Measurements from ENCODE around the gene ARPC3. TPM values are rescaled to one million over a fixed set of nuclear protein-coding genes. Genes with fewer than 3 reads are reported as not detected.
A peak's percentile ranks its signal among the peaks of the same experiment; 100 is the strongest.

The ARPC3 gene
- total and polyA plus RNA-seq, 2 of the 4 experiments (the other 2 are of a cell fraction), result 192 to 204 TPM

DNA sequence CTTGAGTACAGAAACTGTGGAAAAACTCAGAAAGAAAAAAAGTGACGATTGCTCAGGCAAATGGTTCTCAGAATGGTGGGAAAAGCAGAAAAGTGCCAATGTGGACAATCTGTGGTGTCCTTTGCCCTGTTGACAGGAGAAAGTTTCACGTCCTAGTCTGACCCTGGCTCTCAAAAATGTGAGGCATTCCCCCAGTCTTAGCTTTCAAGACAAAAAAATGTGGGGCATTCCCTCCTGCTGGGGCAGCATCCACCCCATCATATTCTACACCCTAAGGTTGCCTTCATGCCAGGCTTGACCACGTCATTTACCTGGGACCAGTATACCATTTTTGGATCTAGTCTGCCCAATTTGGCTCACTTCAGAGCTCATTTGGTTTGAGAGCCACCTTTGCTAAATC lies 25.9 kb downstream of the ARPC3 start:
- no peaks in the 10 kb centered on the region for H4K20me1 ChIP-seq (ENCODE audit: insufficient read depth, low read length)
- H3K27ac ChIP-seq (ENCODE audit: insufficient read depth, low read length), result no peak overlapping the region
- no peak overlapping the region for H3K4ac ChIP-seq (ENCODE audit: low read depth, low read length)
- DNase-seq, result no peak
- H3K4me3 ChIP-seq (ENCODE audit: insufficient read depth, low read depth, low read length), result no peak overlapping the region
- no peaks in the 10 kb centered on the region for H3K9me3 ChIP-seq (ENCODE audit: control insufficient read depth, insufficient read depth, low read length)
- TF ChIP-seq FOS (IDR thresholded peaks at IDR 0.05; ENCODE audit: low read depth, low read length), result no peak
- TF ChIP-seq CEBPB (IDR thresholded peaks at IDR 0.05; ENCODE audit: low read depth, low read length), result no peak
- TF ChIP-seq RFX5 (IDR thresholded peaks at IDR 0.05; ENCODE audit: low read depth, low read length), result no peak
- no peak for TF ChIP-seq CHD1 (IDR thresholded peaks at IDR 0.05; ENCODE audit: low read depth, low read length)
- TF ChIP-seq RAD21 (IDR thresholded peaks at IDR 0.05; ENCODE audit: low read length), result no peak
- TF ChIP-seq, protein P1, sequence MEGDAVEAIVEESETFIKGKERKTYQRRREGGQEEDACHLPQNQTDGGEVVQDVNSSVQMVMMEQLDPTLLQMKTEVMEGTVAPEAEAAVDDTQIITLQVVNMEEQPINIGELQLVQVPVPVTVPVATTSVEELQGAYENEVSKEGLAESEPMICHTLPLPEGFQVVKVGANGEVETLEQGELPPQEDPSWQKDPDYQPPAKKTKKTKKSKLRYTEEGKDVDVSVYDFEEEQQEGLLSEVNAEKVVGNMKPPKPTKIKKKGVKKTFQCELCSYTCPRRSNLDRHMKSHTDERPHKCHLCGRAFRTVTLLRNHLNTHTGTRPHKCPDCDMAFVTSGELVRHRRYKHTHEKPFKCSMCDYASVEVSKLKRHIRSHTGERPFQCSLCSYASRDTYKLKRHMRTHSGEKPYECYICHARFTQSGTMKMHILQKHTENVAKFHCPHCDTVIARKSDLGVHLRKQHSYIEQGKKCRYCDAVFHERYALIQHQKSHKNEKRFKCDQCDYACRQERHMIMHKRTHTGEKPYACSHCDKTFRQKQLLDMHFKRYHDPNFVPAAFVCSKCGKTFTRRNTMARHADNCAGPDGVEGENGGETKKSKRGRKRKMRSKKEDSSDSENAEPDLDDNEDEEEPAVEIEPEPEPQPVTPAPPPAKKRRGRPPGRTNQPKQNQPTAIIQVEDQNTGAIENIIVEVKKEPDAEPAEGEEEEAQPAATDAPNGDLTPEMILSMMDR (conservative IDR thresholded peaks at IDR 0.05; ENCODE audit: low read depth, low read length), result no peak
- no peak for TF ChIP-seq POLR2A (IDR thresholded peaks at IDR 0.05; ENCODE audit: low read depth, low read length)
- TF ChIP-seq, protein P2, sequence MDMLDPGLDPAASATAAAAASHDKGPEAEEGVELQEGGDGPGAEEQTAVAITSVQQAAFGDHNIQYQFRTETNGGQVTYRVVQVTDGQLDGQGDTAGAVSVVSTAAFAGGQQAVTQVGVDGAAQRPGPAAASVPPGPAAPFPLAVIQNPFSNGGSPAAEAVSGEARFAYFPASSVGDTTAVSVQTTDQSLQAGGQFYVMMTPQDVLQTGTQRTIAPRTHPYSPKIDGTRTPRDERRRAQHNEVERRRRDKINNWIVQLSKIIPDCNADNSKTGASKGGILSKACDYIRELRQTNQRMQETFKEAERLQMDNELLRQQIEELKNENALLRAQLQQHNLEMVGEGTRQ (IDR thresholded peaks at IDR 0.05; ENCODE audit: low read depth, low read length), result no peak
- TF ChIP-seq NFE2L2 (IDR thresholded peaks at IDR 0.05; ENCODE audit: low read depth, low read length), result no peak
- H3K23ac ChIP-seq (ENCODE audit: low read depth, low read length), result no peak overlapping the region
- H3K79me1 ChIP-seq (ENCODE audit: low read depth in 1 of 2, low read length in 2 of 2), result no peaks in the 10 kb centered on the region
- ChIA-PET POLR2A (ENCODE audit: unreplicated experiment) (no interaction called here), CTCF (interaction anchor here (0.5 to 0.6 kb wide), 2 partner anchors 325 to 406 kb away, joined by 3 read pairs; no protein-coding TSS in a partner anchor)
- no peak overlapping the region for H4K8ac ChIP-seq (ENCODE audit: low read depth in 2 of 2, low read length in 2 of 2)
- no peaks in the 10 kb centered on the region for H3K36me3 ChIP-seq (ENCODE audit: control insufficient read depth, insufficient read depth, low read length)
- H3K4me2 ChIP-seq (ENCODE audit: low read depth, low read length), result no peak overlapping the region
- 0 out of 2 replicates have a peak, but pooled peaks cover 2% of the 10 kb centered on the region for H3K4me1 ChIP-seq (ENCODE audit: control insufficient read depth, insufficient read depth, low read length)
- H3K27me3 ChIP-seq (ENCODE audit: control insufficient read depth, insufficient read depth, low read length), result no peaks in the 10 kb centered on the region
- no peak overlapping the region for H2AK9ac ChIP-seq (replicated peaks; ENCODE audit: low read depth, low read length, poor library complexity)
- H3K14ac ChIP-seq (replicated peaks; ENCODE audit: low read depth, low read length), result no peak overlapping the region
- no peak overlapping the region for H3K18ac ChIP-seq (ENCODE audit: low read depth, low read length)
- H2BK120ac ChIP-seq (ENCODE audit: low read depth, low read length), result no peak overlapping the region
- H4K5ac ChIP-seq (ENCODE audit: low read depth, low read length), result no peak overlapping the region
- no TSS peak for BruUV-seq (replicated peaks)
- in situ Hi-C loops (cut with MboI; ENCODE audit: low sequenced_read_pairs), result loop anchor here (5.0 kb wide), 1 partner anchor 332 kb away; no protein-coding TSS in a partner anchor
- H2BK15ac ChIP-seq (ENCODE audit: low read depth, low read length), result no peak overlapping the region
- no peak overlapping the region; the same call in 1 of the 2 replicates for H4K91ac ChIP-seq (ENCODE audit: insufficient read depth, low read depth, low read length)
- no peak overlapping the region for H2AFZ ChIP-seq (replicated peaks; ENCODE audit: low read length, poor library complexity)
- H3K9ac ChIP-seq (ENCODE audit: low read depth, low read length), result no peak overlapping the region
- WGBS, 2 experiments (ENCODE audit: extremely low coverage in 2 of 2, insufficient read length in 1 of 2), result 83% methylated on average over 1 of the region's 3 CpGs; no CpG with 5 or more reads in 1 of the 2 experiments
- H2BK5ac ChIP-seq (ENCODE audit: low read depth, low read length, poor library complexity, severe bottlenecking), result no peak overlapping the region
- no peak overlapping the region for H3K56ac ChIP-seq (ENCODE audit: extremely low read depth, insufficient read depth, low read length)
- H2BK20ac ChIP-seq (ENCODE audit: low read depth, low read length), result no peak overlapping the region
- ATAC-seq (ENCODE audit: low read depth), result peak; percentile 56
- dilution Hi-C loops (cut with HindIII; ENCODE audit: low sequenced_read_pairs, unreplicated experiment), result no loop called here
- no peaks in the 10 kb centered on the region for H3K9me1 ChIP-seq (ENCODE audit: insufficient read depth, low read length)
- H2AK5ac ChIP-seq (ENCODE audit: low read depth, low read length), result no peak overlapping the region
- intact Hi-C loops (cut with micrococcal nuclease), result no loop called here

All from IMR-90 (cell line).